ENCODE results near the gene EMILIN1. TPM values are rescaled to one million over a fixed set of nuclear protein-coding genes. Genes with fewer than 3 reads are reported as not detected.
A peak's percentile ranks its signal among the peaks of the same experiment; 100 is the strongest.

EMILIN1 gene
- total RNA-seq, 1 experiment from 2014 or later, result 1.2 TPM

GRCh38 chr2:27100036-27100435 is 21.6 kb downstream of the EMILIN1 start:
- Mint-ChIP-seq H3K4me3 (no peak overlapping the region), H3K36me3 (ENCODE audit: insufficient read depth in 1 of 3, low read depth in 3 of 3) (peaks cover 0 to 1% (median 0%) of the 10 kb centered on the region in 3 experiments; a peak in 4 of 7 replicates), H3K9me3 (no peaks in the 10 kb centered on the region; a peak in 1 of 5 replicates), H3K4me1 (peaks cover 8 to 10% of the 10 kb centered on the region in 2 experiments), H3K27me3 (ENCODE audit: low read depth) (peaks cover 11% of the 10 kb centered on the region; the same call in 1 of the 2 replicates), H3K27ac (peak overlapping the region in 1 of 3 experiments; percentile 53; a peak in 1 of 7 replicates)
- H3K4ac ChIP-seq (ENCODE audit: low read depth, low read length), result no peak overlapping the region
- H4K8ac ChIP-seq (replicated peaks; ENCODE audit: insufficient read length, low read depth, low read length), result no peak overlapping the region
- no peak overlapping the region for H4K91ac ChIP-seq (ENCODE audit: insufficient read length, low read depth, low read length)
- H3K27me3 ChIP-seq (ENCODE audit: insufficient read depth, low read length), result no peaks in the 10 kb centered on the region
- H3K4me2 ChIP-seq (ENCODE audit: insufficient read depth, insufficient read length, low read length), result no peak overlapping the region
- WGBS (ENCODE audit: extremely low coverage, insufficient read length, low lambda C conversion rate), result no CpG with 5 or more reads among the region's 10 CpGs
- H3T11ph ChIP-seq (ENCODE audit: low read length), result no peak overlapping the region
- H2BK120ac ChIP-seq (ENCODE audit: low read depth, low read length, poor library complexity, severe bottlenecking), result no peak overlapping the region
- H2BK12ac ChIP-seq (ENCODE audit: insufficient read length, low read depth, low read length), result no peak overlapping the region
- H3K79me1 ChIP-seq (ENCODE audit: insufficient read depth, low read depth, low read length, poor library complexity, severe bottlenecking), result no peaks in the 10 kb centered on the region
- no peak overlapping the region for H2BK20ac ChIP-seq (ENCODE audit: low read depth, low read length, poor library complexity, severe bottlenecking)
- H2AK5ac ChIP-seq (ENCODE audit: insufficient read length, low read length), result no peak overlapping the region
- H3K56ac ChIP-seq (ENCODE audit: insufficient read length, low read depth, low read length), result no peak overlapping the region
- DNase-seq, result no peak
- no peaks in the 10 kb centered on the region for H3K9me3 ChIP-seq (ENCODE audit: control insufficient read depth, low read depth, low read length)
- TF ChIP-seq CTCF (conservative IDR thresholded peaks at IDR 0.05), result no peak
- H2BK15ac ChIP-seq (ENCODE audit: low read depth, low read length), result no peak overlapping the region
- H3K79me2 ChIP-seq (ENCODE audit: insufficient read depth, low read length), result no peaks in the 10 kb centered on the region
- H3K23ac ChIP-seq (ENCODE audit: insufficient read length, low read depth, low read length), result no peak overlapping the region
- no peak overlapping the region for H4K5ac ChIP-seq (ENCODE audit: insufficient read length, low read depth, low read length)
- H3K9ac ChIP-seq (ENCODE audit: extremely low read depth, insufficient read length, low read length), result no peak overlapping the region
- H3K18ac ChIP-seq (ENCODE audit: insufficient read length, low read depth, low read length), result no peak overlapping the region
- no peak overlapping the region for H3K14ac ChIP-seq (ENCODE audit: insufficient read depth, low read length)
- H3K23me2 ChIP-seq (ENCODE audit: insufficient read length, low read depth, low read length, poor library complexity, severe bottlenecking), result no peaks in the 10 kb centered on the region
- no peak overlapping the region for H2AFZ ChIP-seq (ENCODE audit: low read length)
- H4K20me1 ChIP-seq (ENCODE audit: control insufficient read depth, insufficient read depth, insufficient read length), result peaks cover 3% of the 10 kb centered on the region
- no peaks in the 10 kb centered on the region for H3K4me1 ChIP-seq (ENCODE audit: insufficient read depth, low read length)
- no peak overlapping the region for H3K27ac ChIP-seq (ENCODE audit: insufficient read length, low read depth, low read length)
- H2BK5ac ChIP-seq (ENCODE audit: insufficient read length, low read length), result no peak overlapping the region

Measured in H9 (cell line).